Measurements from ENCODE around the gene TMCC3.

TMCC3 gene

GRCh38 chr12:94671917-94672316, 21.6 kb upstream of the TMCC3 start:
- peak; percentile 76 for DNase-seq

- DNase-seq: no peak
Measured at GRCh38 chr12:94670898-94671297, 20.5 kb upstream of the TMCC3 start.

- DNase-seq: no peak
Measured at GRCh38 chr12:94670075-94670474, 19.7 kb upstream of the TMCC3 start.

GRCh38 chr12:94667031-94667540, 16.7 kb upstream of the TMCC3 start:
- DNase-seq: no peak

DNA sequence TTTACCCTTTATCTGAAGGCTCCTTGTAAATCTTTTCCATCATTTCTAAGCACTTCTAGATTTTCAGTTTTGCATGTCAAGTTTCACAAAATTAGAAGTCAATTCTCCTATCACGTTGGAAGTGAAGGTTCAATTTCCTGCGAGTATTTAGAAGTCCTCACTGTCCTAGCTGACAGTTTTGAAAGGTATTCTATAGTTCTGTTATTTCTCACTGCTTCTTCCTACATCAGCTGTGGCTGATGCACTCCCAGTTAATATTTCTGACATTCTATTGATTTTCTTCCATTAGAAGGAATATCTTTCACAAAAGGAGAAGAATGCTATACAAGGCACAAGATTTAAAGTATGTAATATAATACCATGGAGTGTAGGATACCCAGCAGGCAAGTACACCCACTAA, 15.8 kb upstream of the TMCC3 start:
- no peak for DNase-seq

DNA sequence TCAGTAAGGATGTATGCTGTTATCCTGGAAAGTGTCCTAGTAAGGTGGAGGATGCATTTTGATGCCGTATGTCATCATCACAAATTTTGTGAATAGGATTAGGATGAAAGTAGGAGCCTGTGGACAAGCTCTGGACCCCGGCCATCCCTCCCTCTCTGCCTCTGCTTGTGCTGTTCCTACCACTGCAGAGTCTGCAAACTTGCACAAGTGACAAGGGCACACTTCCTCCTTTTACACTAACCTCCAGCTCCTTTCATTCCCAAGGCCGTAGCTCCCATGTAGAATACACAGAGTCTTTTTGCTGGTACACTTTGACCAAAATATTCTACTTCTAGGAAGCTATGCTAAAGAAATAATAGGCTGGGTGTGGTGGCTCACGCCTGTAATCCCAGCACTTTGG, 13.3 kb upstream of the TMCC3 start:
- DNase-seq: no peak

- DNase-seq: no peak
Measured at GRCh38 chr12:94663071-94663470, 12.7 kb upstream of the TMCC3 start.

- no peak for DNase-seq
Measured at GRCh38 chr12:94660436-94660835, 10.1 kb upstream of the TMCC3 start.

DNA sequence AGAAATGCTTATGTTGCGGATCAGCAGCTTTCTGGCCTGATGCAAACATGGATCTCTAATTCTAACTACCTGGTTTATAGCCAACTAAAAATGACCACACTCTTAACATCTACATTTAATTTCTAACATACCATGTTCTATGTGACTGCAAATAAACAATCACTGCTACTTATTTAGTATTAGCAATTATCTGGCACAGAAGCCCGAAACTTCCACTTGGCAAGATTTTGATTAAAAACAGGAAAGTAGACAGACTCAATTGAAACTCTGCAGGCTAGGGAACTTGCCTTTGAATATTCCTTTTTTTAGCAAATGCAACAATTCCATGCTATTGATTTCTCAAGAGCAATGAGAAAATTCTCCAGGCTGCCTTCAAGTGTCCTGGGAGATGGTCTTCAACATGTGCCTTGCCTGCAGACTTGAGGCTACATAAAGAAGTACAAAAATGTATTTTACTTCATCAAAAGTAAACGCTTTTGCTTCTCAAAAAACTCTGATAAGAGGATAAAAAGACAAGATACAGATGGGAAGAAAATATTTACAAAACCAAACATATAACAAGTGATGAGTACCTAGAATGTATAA, 9.1 kb upstream of the TMCC3 start:
- no peak for DNase-seq

DNA sequence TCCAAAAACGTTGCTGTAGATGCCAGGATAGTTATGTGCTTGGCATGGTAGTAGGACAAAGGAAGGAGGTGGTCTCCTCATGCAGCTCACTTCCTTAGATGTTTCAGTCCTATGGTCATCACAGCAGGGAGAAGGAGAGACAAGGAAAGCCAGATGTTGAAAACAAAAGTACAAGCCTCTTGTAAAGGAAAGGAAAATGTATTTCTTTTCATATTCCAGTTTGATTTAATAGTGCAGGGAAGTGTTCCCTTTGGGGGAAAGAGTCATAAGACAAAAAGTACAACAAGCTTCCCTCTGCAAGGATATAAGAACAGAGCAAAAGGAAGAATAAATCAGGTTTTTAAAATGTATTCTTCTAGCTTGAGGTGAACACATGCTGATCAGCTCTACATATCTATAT, 8.6 kb upstream of the TMCC3 start:
- no peak for DNase-seq

DNA sequence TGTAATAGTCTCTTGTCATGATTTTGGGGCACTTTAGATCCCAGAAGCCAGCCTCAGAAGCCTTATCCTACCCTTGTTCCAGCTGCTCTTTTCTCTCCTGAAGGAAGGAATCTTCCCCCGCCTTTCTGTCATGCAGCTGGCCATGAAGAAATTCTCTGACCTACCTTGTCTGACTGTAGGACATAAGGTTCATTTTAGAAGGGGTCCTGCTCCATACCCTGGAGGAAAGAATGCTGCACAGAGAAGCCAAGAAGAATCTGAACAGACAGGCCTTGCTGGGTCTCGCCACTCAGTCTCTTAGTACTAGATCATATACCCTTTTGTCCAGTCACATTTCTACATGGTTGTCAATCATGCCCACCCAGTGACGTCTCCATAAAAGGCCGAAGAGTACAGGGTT, 6.2 kb upstream of the TMCC3 start:
- DNase-seq: no peak

- peak; percentile 28 for DNase-seq
Measured at GRCh38 chr12:94649349-94650142, 811 bp downstream of the TMCC3 start.

- no peak for DNase-seq
Measured at GRCh38 chr12:94648578-94648977, 1.8 kb downstream of the TMCC3 start.

DNA sequence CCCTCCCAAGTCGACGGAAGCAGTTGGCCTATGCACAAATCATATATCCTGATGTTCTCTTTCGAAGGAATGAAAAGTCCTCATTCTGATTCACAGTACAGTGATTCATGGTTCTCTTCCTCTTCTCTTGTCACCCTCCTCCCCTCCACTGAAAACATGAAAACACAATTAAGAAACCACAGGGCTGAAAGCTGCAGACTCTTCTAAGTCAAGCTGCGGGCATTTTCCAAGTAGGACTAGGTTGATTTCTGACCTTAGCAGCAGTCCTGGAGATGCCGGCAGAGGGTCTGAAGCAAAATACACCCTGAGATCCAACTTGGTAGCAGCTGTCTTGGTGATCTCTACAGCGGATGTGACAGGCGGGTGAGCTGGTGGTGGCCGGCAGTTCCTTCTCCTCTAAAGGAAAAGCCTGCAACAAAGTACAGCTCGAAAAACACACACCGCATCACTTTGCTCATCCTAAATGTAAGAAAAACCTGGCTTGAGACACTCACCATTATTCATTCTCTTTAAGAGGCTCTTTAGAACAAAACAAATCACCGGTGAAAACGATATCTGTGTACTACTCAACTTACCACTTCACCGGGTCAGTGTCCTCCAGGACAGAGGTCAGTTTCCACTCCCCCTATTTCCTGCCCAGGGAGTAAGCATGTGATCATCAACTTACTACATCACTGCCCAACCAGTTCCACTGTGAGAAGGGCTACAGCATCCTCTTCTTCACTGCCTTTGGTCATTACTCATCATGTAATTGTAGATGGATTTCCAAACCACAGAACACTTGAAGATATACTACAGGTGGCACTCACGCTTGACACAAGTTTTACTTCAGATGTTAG, 6.0 kb downstream of the TMCC3 start:
- no peak for DNase-seq

GRCh38 chr12:94643606-94644005, 6.8 kb downstream of the TMCC3 start:
- no peak for DNase-seq

- no peak for DNase-seq
Measured at GRCh38 chr12:94641283-94641682, 9.1 kb downstream of the TMCC3 start.

DNA sequence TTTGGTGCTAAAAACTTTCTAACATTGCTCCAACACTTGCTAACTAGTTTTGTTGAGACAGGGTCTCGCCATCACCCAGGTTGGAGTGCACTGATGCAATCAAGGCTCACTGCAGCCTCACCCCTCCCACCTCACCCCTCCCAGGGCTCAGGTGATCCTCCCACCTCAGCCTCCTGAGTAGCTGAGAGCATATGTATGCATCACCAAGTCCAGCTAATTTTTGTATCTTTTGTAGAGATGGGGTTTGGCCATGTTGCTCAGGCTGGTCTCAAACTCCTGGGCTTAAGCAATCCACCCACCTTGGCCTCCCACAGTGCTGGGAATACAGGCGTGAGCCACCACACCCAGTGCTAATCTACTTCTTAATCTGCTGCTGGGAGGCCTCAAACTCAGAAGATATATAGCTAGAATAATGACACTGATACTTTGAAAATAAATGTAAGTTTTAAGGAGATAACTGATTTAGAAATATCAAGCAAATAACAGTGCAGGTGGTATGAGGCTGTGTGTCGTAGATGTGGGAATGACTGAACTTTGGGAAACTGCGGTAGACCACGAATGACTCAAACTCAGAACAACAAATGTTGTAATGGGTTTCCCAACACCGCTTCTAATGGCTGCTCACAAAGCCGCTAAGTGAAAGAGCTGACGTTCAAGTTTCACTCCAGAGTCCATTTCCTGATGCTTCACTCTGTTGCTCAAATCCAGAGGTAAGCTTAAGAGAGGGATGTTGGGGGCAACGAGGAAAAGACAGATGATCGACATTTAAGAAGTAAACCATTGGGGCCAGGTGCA, 10.0 kb downstream of the TMCC3 start:
- no peak for DNase-seq

DNA sequence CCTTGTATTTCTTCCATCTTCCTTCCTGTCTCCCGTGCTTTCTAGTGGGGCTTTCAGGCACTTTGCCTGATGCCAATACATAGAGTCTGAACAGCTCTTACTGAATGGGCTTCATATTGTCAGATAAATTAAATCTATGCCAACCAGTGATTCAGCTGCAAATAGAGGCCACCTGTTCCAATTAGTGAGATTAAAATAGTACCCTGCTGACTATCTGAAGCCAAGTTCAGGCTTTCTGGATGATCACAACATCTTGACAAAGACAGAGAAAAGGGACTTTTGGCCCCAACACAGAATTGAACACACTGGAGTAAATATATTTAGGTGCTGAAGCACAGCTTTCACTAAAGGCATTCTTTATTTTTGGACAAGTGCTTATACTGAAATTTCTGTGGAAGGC, 11.8 kb downstream of the TMCC3 start:
- DNase-seq: no peak

GRCh38 chr12:94637390-94638113, 12.8 kb downstream of the TMCC3 start:
- DNase-seq: no peak

GRCh38 chr12:94636462-94637085, 13.8 kb downstream of the TMCC3 start:
- no peak for DNase-seq

DNA sequence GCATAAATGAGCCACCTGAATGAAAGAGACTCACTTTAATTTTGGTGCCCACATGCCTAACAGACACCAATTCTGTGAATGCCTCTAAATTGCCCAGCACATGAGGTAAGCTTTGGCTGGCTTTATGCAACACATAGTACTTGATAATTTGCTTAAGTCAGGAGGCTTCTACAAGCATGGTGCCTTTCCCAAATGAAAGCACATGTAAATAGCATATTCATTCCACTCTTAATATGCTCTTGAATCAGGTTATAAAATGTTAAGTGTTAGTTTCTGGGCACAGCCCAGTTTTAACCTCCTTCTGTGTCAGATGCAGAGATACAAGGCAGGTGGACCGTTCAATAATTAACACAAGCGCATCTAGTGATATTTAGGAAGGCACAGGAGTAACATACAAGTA, 15.6 kb downstream of the TMCC3 start:
- no peak for DNase-seq

DNA sequence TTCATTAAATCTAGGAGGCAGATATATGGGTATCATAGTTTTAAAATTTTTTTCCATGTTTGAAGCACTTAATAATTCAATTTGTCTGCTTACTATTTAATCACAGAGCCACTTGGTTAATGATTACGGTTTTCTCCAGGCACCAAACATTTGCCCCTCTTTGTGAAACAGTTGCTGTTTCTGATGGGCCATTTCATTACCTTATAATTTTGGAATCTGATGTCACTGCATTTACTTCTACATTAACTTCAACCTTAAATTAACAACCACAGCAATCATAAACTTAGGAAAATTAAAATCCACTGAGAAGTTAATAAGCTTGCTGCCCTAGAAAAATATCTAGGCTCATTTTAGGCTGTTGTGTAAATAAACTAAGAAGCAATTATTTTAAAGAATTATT, 17.0 kb downstream of the TMCC3 start:
- no peak for DNase-seq

All from COR-L47 (cell line).